ENCODE measurements around the gene PTPRE.

PTPRE gene

GRCh38 chr10:128065881-128066534, 159.1 kb downstream of the PTPRE start:
- H3K27me3 Mint-ChIP-seq = no peaks in the 10 kb centered on the region
- peak overlapping the region; percentile 67 for H3K27ac Mint-ChIP-seq
- peaks cover 79% of the 10 kb centered on the region for H3K4me1 Mint-ChIP-seq
- peaks cover 3% of the 10 kb centered on the region for H3K9me3 Mint-ChIP-seq
- no peak for ATAC-seq
- peaks cover 37% of the 10 kb centered on the region for H3K36me3 Mint-ChIP-seq
- no peak overlapping the region for H3K4me3 Mint-ChIP-seq

- no peak for ATAC-seq
- H3K4me3 Mint-ChIP-seq = no peak overlapping the region
These were observed 160.0 kb downstream of the PTPRE start for GRCh38 chr10:128066870-128067382.

GRCh38 chr10:128067691-128068397, 160.9 kb downstream of the PTPRE start:
- ATAC-seq = no peak
- peaks cover 67% of the 10 kb centered on the region for H3K4me1 Mint-ChIP-seq
- no peaks in the 10 kb centered on the region for H3K27me3 Mint-ChIP-seq
- no peak overlapping the region for H3K4me3 Mint-ChIP-seq
- H3K27ac Mint-ChIP-seq = no peak overlapping the region
- peaks cover 46% of the 10 kb centered on the region for H3K36me3 Mint-ChIP-seq
- peaks cover 3% of the 10 kb centered on the region for H3K9me3 Mint-ChIP-seq

More at GRCh38 chr10:128066870-128067382, 160.0 kb downstream of the PTPRE start:
- H3K4me1 Mint-ChIP-seq = peaks cover 76% of the 10 kb centered on the region
- H3K27me3 Mint-ChIP-seq = no peaks in the 10 kb centered on the region
- H3K27ac Mint-ChIP-seq = peak overlapping the region; percentile 67
- peaks cover 3% of the 10 kb centered on the region for H3K9me3 Mint-ChIP-seq
- peaks cover 42% of the 10 kb centered on the region for H3K36me3 Mint-ChIP-seq

GRCh38 chr10:128068398-128069285, 161.7 kb downstream of the PTPRE start:
- H3K27me3 Mint-ChIP-seq = no peaks in the 10 kb centered on the region
- peaks cover 59% of the 10 kb centered on the region for H3K4me1 Mint-ChIP-seq
- H3K9me3 Mint-ChIP-seq = peaks cover 3% of the 10 kb centered on the region
- no peak overlapping the region for H3K4me3 Mint-ChIP-seq
- no peak overlapping the region for H3K27ac Mint-ChIP-seq
- H3K36me3 Mint-ChIP-seq = peaks cover 54% of the 10 kb centered on the region
- no peak for ATAC-seq

- Mint-ChIP-seq H3K27me3 (no peaks in the 10 kb centered on the region), H3K27ac (no peak overlapping the region), H3K9me3 (peaks cover 3% of the 10 kb centered on the region), H3K36me3 (peaks cover 63% of the 10 kb centered on the region), H3K4me1 (peaks cover 51% of the 10 kb centered on the region), H3K4me3 (no peak overlapping the region)
- ATAC-seq = peak; percentile 32
These were observed 162.6 kb downstream of the PTPRE start for GRCh38 chr10:128069351-128070051.

- Mint-ChIP-seq H3K9me3 (peaks cover 3% of the 10 kb centered on the region), H3K4me1 (peaks cover 44% of the 10 kb centered on the region), H3K27me3 (no peaks in the 10 kb centered on the region), H3K36me3 (peaks cover 69% of the 10 kb centered on the region), H3K4me3 (no peak overlapping the region), H3K27ac (no peak overlapping the region)
- ATAC-seq = no peak
These were observed 163.3 kb downstream of the PTPRE start for GRCh38 chr10:128070161-128070560.

GRCh38 chr10:128070721-128071416, 164.0 kb downstream of the PTPRE start:
- Mint-ChIP-seq H3K36me3 (peaks cover 68% of the 10 kb centered on the region), H3K4me1 (peaks cover 37% of the 10 kb centered on the region), H3K27ac (no peak overlapping the region), H3K9me3 (peaks cover 3% of the 10 kb centered on the region), H3K27me3 (no peaks in the 10 kb centered on the region), H3K4me3 (no peak overlapping the region)
- no peak for ATAC-seq

GRCh38 chr10:128071417-128071782, 164.5 kb downstream of the PTPRE start:
- Mint-ChIP-seq H3K4me3 (no peak overlapping the region), H3K9me3 (peaks cover 3% of the 10 kb centered on the region), H3K27me3 (no peaks in the 10 kb centered on the region), H3K4me1 (peaks cover 32% of the 10 kb centered on the region), H3K36me3 (peaks cover 67% of the 10 kb centered on the region), H3K27ac (no peak overlapping the region)
- ATAC-seq = no peak

GRCh38 chr10:128072046-128072445, 165.1 kb downstream of the PTPRE start:
- Mint-ChIP-seq H3K36me3 (peaks cover 67% of the 10 kb centered on the region), H3K9me3 (peaks cover 2% of the 10 kb centered on the region), H3K4me1 (peaks cover 25% of the 10 kb centered on the region), H3K4me3 (no peak overlapping the region), H3K27me3 (no peaks in the 10 kb centered on the region), H3K27ac (no peak overlapping the region)
- no peak for ATAC-seq

- ATAC-seq = no peak
- Mint-ChIP-seq H3K27ac (no peak overlapping the region), H3K36me3 (peaks cover 60% of the 10 kb centered on the region), H3K4me3 (no peak overlapping the region), H3K4me1 (peaks cover 18% of the 10 kb centered on the region), H3K27me3 (no peaks in the 10 kb centered on the region), H3K9me3 (no peaks in the 10 kb centered on the region)
These were observed 166.2 kb downstream of the PTPRE start for GRCh38 chr10:128072941-128073645.

- Mint-ChIP-seq H3K4me1 (peaks cover 10% of the 10 kb centered on the region), H3K4me3 (no peak overlapping the region), H3K27me3 (no peaks in the 10 kb centered on the region), H3K36me3 (peaks cover 60% of the 10 kb centered on the region), H3K9me3 (no peaks in the 10 kb centered on the region), H3K27ac (no peak overlapping the region)
- no peak for ATAC-seq
These were observed 167.0 kb downstream of the PTPRE start for GRCh38 chr10:128073890-128074289.

GRCh38 chr10:128074589-128074988, 167.7 kb downstream of the PTPRE start:
- no peaks in the 10 kb centered on the region for H3K9me3 Mint-ChIP-seq
- no peak overlapping the region for H3K4me3 Mint-ChIP-seq
- peaks cover 64% of the 10 kb centered on the region for H3K36me3 Mint-ChIP-seq
- no peak overlapping the region for H3K27ac Mint-ChIP-seq
- H3K27me3 Mint-ChIP-seq = no peaks in the 10 kb centered on the region
- peaks cover 4% of the 10 kb centered on the region for H3K4me1 Mint-ChIP-seq
- no peak for ATAC-seq

- peaks cover 63% of the 10 kb centered on the region for H3K36me3 Mint-ChIP-seq
- no peaks in the 10 kb centered on the region for H3K27me3 Mint-ChIP-seq
- H3K4me1 Mint-ChIP-seq = no peaks in the 10 kb centered on the region
- no peak overlapping the region for H3K4me3 Mint-ChIP-seq
- no peak overlapping the region for H3K27ac Mint-ChIP-seq
- no peaks in the 10 kb centered on the region for H3K9me3 Mint-ChIP-seq
- ATAC-seq = no peak
These were observed 170.4 kb downstream of the PTPRE start for GRCh38 chr10:128077155-128077875.
